HG03558 (cell line): ENCODE measurements around the gene SPNS1.
"Not testable (repeated sequence)": the region's sequence is repeated elsewhere in the genome, so short reads cannot be mapped to it uniquely, and the experiment has no call there.

ENCODE experiments used
- ATAC-seq: cut with Tn5 transposase; IDR thresholded peaks from one replicate; pipeline ENCODE4 v1.9.1; 2021; ENCODE audit warnings: moderate number of reproducible peaks; ENCODE audit not compliant: unreplicated experiment; ENCODE audit errors: extremely low read depth

SPNS1 gene

DNA sequence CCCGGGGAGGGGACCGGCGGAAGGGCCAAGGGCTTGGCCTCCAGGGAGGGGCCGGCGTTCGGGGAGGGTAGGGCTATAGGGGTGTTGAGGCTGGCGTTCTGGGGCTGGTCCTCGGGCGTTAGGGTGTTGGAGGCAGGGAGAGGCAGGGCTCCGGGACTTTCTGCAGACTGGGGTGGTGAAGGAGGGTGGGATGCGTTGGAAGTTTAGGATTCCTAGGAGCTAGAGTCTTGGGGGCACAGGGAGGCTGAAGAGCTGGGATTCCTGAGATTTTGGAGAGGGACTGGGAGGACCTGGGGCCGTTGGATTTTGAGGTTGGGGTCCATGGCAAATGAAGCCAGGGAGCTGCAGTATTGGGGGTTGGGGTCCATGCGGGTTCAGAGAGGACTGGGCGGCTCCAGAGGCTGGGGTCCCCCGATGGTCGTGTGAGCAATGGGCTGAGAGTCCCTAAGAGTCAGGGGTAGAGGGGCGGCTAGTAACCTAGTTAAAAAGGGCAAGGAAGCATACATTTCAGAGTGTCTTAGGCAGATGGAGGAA, 23.1 kb upstream of the SPNS1 start:
- ATAC-seq = no peak

- no peak for ATAC-seq
Measured at GRCh38 chr16:28958216-28958615, 16.4 kb upstream of the SPNS1 start.

DNA sequence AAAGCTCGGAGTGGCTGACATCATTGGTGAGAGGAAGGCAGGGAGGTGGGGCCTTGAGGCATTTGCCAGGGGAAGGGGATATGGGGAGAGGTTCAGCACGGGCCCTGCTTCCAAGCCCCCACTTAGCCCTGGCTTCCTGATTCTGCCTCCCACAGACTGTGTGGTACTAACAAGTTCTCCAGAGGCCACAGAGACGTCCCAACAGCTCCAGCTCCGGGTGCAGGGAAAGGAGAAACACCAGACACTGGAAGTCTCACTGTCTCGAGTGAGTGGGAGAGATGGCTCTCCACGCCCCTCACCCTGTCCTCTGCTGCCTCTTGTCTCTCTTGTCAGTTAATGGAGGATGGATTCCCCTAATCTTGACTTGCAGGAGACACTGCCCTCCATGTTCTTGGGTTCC, 15.7 kb upstream of the SPNS1 start:
- ATAC-seq = no peak

- ATAC-seq = no peak
Measured at GRCh38 chr16:28964072-28964471, 10.5 kb upstream of the SPNS1 start.

GRCh38 chr16:28964496-28964895, 10.1 kb upstream of the SPNS1 start:
- no peak for ATAC-seq

DNA sequence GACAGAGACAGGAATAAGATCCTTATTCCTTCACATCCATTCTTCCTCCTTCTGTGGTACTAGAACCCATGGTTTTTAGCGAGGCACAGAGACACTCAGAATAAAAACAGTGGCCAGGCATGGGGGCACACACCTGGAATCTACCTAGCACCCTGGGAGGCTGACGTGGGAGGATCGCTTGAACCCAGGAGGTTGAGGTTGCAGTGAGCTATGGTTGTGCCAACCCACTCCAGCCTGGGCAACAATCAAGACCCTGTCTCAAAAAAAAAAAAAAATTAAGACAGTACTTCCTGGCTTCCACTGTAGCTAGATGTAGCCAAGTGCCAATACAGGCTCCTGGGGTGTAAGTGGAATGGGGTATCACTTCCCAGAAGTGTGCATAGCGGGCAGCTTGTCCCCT, 7.4 kb upstream of the SPNS1 start:
- ATAC-seq = no peak

GRCh38 chr16:28969696-28970095, 4.9 kb upstream of the SPNS1 start:
- ATAC-seq = not testable (repeated sequence)

DNA sequence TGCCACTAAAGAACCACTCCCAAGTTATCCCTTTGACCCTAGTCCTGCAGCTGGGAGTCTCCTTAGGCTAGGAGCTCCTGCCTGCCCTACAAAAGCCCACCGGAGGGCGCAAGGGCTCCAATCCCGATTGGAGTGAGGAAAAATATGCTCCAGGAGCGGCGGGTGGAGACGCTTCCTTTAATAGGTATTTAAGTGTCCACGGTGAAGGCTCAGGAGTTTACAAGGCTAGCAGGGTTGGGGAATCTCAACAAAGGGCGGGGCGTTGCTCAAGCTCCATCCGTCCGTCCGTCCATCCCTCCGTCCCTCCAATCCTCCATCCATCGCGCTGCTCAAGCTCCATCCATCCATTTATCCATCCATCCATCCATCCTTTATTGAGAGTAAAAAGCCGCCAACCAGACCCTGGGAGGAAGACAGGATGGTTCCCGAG, 556 bp upstream of the SPNS1 start:
- no peak for ATAC-seq

DNA sequence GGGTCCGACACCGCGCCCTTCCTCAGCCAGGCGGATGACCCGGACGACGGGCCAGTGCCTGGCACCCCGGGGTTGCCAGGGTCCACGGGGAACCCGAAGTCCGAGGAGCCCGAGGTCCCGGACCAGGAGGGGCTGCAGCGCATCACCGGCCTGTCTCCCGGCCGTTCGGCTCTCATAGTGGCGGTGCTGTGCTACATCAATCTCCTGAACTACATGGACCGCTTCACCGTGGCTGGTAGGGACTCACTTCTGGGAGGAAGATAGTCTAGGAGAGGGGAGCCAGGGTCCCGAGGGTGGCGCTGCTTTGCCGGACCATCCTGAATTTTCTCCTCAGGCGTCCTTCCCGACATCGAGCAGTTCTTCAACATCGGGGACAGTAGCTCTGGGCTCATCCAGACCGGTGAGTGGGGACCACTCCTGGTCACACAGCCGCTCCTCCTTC, 601 bp downstream of the SPNS1 start:
- ATAC-seq = no peak

- ATAC-seq = no peak
Measured at GRCh38 chr16:28977703-28978662, 3.4 kb downstream of the SPNS1 start.

GRCh38 chr16:28980330-28980729, 5.8 kb downstream of the SPNS1 start:
- not testable (repeated sequence) for ATAC-seq

DNA sequence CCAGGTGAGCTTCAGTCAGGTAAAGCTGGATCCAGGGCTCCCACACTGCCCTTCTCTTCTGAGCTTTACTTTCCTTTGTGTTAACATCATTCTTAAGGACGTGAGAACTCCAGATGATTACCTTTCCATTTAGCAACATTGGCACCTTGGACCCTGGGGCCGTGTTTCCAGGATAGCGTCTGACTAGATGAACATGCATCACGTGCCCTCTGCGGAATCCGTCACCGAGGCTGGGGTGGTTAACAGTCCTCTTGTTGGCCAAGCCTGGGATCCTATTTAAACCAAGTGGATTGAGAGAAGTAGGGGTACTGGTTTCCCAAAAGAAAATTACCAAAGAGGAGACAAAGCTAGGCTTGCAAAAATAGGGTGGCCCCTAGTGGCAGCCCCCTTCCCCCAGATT, 6.4 kb downstream of the SPNS1 start:
- no peak for ATAC-seq

GRCh38 chr16:28981517-28981916, 6.9 kb downstream of the SPNS1 start:
- ATAC-seq = no peak

DNA sequence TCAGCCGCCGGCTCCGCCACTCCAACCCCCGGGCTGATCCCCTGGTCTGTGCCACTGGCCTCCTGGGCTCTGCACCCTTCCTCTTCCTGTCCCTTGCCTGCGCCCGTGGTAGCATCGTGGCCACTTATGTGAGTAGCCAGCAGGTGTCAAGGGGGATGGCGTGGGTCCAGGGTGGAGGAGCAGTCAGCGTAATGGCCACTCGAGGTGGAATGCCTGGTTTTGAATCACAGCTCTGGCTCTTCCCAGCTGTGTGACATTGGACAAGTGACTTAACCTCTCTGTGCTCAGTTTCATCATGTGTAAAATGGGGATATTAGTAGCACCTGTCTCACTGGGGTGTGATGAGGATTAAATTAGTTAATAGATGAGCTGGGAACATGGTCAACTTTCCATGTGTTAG, 7.8 kb downstream of the SPNS1 start:
- no peak for ATAC-seq

- ATAC-seq = no peak
Measured at GRCh38 chr16:28982949-28983348, 8.4 kb downstream of the SPNS1 start.

DNA sequence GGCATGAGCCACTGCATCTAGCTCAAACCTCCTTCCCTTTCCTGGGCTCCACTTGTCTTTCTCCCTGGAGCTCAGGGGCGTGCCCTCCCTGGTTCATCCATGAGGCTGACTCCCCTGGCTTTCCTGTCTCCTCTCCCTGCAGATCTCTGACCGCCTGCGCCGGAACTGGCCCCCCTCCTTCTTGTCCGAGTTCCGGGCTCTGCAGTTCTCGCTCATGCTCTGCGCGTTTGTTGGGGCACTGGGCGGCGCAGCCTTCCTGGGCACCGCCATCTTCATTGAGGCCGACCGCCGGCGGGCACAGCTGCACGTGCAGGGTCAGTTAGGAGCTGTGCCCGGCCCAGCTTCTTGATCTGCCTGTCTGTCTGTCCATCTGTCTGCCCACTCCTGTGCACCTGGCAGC, 9.1 kb downstream of the SPNS1 start:
- ATAC-seq = no peak

- ATAC-seq = no peak
Measured at GRCh38 chr16:28984091-28984490, 9.5 kb downstream of the SPNS1 start.

- ATAC-seq = no peak
Measured at GRCh38 chr16:28984619-28985135, 10.1 kb downstream of the SPNS1 start, which contains the start of gene LAT. TSS of gene LAT (plus strand) at chr16:28985052. CDS start at chr16:28985418, 366 bp downstream.

- ATAC-seq = no peak
Measured at GRCh38 chr16:28985211-28986041, 10.8 kb downstream of the SPNS1 start.

- no peak for ATAC-seq
Measured at GRCh38 chr16:28986046-28986445, 11.5 kb downstream of the SPNS1 start.
